GM21367 (cell line): ENCODE results near the gene MIER1.

Source experiments
- ATAC-seq: cut with Tn5 transposase; IDR thresholded peaks from one replicate; pipeline ENCODE4 v1.9.1; 2021; ENCODE audit not compliant: unreplicated experiment

Gene MIER1

DNA sequence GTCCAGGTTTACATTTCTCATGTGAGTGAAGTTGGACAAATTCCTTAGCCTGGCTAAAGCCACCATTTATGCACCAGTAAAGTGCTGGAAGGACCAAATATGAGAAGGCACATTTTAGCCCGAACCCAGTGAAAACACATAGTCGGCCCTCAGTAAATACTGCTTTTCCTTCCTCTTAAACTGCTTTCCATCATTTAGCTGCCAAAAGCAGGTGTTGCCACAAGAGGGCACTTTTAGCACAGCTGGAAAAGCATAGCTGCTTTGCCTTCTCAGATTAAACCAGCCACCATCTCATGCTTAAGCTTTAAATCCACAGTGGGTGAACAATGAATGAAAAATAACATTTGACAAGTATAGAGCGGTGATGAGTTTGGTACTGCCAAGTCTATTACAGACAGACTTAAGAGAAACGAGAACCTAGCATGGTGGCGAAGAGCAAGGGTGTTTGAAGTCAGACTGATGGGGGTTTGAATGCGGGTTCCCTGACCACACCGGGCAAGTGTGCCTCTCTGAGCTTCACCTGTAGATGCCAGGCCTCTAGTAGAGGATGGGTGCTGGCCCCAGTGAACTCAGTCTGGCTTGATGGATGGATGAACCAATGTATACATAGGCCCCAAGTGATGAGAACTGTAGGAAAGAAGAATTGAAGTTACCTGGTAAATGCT, 71.4 kb downstream of the MIER1 start:
- ATAC-seq = peak; percentile 83

DNA sequence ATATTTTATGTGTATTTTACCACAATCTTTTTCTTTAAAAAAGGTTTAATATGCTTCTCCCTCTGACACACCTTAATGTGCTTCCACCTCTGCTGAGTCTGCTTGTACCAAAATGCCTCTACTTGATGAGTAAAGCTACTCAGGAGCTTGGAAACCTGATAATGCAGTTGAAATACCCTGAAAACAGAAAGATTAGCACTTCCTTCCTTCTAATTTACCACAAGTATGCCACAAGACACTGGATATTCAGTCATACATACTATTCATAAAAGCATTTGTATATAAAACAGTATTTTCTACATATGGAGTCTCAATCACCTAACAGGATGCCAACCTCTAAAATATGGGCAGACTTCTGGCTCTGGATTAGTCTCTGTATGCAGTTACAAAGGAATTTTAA, 74.2 kb downstream of the MIER1 start:
- no peak for ATAC-seq

DNA sequence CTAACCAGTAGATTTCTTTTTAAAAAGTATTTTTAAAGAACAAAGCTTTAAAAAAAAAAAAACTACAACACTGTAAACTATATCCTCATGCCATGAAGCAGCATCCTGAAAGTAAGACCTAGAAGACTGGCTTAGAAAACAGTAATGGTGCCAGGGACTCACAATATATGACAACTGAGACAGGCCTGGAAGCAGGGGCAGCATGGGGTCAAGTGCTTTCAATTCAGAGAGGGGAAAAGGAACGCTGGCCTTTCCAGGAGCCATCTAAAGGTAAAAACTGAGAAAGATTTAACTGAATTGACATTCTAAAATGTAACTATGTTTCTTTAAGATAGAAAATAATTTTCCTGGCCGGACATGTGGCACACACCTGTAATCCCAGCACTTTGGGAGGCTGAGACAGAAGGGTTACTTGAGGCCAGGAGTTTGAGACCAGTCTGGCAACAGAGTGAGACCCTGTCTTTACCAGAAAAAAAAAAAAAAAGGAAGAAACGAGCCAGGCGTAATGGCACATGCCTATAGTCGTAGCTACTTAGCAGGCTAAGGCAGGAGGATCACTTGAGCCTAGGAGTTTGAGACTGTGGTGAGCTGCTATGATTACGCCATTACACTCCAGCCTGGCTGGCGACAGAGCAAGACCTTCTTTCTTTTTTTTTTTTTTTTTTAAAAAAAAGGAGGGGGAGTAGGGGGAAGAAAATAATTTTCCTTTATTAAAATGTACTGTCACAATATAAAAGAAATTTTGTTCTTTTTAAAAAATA, 75.0 kb downstream of the MIER1 start:
- ATAC-seq = no peak

DNA sequence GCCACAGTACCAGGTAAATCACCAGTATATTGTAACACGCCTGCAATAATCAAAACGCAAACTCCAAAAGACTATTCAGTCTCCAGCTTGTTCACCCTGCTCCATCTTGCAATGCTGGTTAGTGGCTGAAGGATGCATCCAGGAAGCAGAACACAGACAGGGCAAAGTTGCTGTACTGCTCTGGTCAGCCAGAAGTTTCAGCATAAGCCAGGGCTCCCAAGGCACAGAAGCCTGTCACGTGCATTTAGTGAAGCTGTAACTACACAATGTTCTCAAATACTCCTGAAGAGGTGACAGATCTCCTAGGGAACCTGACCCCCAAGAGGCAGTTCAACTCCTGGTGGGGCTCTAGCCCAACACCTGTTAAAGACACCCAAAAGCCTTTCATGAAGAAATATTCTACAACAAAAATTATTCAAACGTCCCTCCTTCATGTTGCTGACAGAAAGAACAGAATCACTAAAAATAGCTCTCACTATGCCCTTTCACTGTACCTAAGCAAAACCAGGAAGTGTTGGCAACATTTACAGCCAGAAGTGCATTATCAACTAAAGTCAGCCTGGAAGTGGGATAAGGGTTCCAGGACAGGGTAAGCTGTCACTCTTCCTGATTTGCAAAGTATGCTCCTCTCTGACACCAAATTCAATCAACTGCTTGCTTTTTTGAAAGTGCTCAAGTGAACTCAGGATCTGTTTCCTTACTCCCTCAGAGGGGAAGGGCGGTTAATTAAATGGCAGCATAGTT, 77.1 kb downstream of the MIER1 start:
- ATAC-seq = no peak

DNA sequence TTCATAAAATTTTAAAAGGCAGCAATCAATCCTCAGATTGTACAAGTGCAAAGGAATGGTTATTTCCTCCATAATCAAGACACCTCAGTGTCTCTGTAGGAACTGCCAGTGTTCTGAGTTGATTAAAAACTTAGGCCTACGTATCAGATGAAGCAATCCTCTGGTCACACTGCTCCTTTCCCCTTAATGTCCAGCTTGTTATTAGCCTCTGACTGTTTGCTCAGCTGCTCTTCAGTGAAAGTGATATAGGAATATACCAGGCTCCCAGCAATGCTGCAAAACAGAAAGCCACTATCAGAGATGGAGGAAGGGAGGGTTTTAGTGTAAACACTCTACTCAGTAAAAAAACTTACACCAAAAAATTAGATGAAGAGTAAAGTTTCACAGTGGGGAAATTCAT, 79.4 kb downstream of the MIER1 start:
- no peak for ATAC-seq

DNA sequence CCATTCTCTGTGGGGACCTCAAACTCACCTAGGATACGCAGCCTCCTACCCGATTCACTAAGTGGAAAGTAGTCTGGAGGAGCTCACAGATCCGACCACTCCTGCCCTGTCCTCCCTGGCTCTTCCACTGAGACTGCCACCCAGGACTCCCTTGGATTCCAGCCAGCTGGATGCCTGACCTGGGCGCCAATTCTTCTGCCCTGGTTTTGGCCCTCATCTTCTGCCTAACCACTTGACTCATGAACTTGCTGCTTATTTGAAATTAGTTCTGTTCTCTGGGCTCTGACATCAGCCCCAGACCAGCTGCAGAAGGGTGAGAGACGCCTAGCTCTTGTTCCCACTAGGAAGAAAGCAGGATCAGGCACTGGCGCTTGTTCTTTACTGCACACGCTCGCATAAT, 80.3 kb downstream of the MIER1 start:
- no peak for ATAC-seq

DNA sequence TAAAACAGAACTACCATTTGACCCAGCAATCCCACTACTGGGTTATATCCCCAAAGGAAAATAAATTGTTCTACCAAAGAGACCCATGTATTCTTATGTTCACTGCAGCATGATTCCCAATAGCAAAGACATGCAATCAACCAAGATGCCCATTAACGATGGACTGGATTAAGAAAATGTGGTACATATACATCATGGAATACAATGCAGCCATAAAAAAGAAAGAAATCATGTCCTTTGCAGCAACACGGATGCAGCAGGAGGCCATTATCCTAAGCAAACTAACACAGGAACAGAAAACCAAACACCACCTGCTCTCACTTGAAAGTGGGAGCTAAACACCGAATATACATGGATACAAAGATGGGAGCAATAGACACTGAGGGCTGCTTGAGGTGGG, 85.0 kb downstream of the MIER1 start:
- no peak for ATAC-seq

DNA sequence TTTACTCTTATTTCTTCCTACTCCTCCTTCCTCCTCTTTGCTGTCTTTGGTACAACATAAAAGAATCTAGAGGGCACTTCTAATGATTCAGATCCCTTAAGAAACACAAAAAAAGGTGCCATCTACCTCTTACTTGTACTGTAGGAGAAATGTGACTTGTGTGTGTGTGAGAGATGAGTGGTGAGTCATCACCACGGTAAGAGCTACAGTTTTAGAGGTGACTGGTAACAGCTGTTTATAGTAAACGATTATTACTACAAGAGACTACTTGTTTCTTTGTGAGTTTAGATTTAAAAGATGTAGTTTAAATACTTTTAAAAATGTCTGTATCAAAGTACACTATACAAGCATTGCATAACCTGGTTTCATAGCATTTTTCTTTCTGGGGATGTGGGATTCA, 88.8 kb downstream of the MIER1 start:
- no peak for ATAC-seq

DNA sequence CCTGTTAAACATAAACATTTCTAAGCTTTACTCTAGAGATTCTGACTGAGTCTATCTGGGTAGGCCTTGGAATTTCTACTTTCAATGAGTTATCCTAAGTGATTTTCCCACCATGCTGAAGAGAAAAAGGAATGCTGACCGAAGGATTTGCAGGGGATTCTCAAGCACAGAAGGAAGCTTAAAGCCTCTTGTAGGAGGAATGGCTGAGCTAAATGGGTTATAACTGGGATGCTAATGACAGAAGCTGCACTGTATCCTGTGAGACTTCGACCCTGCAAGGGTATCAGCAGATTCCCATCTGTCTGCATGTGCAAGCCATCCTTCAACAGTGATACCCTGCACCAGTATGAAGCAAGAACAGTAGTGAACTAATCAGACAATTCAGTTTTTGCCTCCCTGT, 93.8 kb downstream of the MIER1 start:
- no peak for ATAC-seq

DNA sequence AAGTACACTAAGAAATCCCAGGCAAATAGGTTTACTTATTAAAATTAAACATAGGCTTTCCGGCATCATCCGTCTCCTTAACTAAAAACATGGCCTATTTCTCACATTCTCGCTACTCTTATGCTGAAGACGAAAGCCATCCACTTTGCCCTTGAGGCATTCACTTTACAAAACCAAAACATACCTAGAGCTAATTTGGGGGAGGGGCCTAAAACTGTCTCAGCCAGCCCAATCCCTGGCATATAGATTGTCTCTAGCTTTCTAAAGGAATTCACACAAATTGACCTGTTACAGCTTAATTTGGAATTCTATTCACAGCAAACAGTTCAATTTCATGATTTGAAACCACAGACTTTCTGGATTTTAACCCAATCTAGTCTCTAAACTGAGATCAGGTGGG, 94.3 kb downstream of the MIER1 start:
- no peak for ATAC-seq

DNA sequence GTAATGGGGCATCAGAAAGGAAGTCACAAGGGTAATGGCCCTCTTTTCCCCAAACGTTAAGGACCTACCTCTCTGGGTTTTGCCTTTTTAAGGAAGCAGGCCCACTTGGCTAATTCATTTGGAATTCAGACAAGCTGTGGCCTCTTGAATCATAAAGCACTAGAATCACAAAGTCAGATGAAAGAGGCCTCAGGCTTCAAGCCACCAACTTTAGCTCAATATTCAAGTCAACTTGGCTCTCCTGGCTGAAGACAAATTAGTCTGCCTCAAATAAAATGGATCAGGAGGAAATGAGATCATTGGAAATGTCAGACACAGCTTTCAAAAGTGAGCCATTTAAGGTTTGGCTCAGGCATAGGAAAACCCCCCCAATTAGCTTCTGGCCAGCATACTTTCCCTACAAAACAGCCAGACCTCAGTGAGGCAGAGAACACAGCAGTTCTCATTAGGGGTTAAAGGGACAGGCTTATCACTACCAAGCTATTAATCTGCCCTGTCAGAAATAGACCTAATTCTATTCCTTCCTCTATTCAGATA, 94.9 kb downstream of the MIER1 start:
- no peak for ATAC-seq

DNA sequence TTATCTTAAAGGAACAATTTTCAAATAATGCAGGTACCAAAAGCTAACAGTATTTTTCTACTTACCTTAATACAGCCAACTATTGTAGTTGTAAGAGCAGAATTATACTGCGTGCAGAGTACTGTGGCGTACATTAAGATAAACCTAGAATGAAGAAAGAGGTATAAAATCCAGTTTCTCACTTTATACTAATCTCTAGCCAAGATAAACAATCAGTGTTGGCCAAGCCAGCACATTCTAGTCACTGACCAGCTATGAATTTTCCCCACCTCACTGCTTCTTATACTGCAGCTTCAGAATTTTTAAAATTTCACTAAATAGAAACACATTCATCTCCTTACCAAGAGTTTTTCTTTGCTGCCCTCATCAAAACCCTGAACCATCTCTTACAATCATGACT, 95.5 kb downstream of the MIER1 start:
- no peak for ATAC-seq

DNA sequence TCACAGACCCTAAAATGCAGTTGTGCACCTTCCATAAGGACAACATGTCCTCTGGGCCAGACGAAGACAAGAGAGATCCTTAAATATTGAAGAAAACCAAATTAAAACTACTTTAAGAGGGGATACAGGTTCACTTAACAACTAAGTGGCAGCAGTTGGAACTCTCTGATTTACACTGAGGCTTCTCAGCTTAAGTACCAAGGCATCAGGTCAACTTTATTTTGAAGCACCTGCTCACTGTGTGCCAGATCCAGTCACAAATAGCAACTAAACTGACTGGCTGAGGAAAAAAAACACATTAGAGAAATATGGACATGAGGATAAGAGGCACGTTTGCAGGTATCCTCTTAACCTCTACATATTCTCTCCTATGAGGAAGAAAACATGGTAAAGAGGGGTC, 96.0 kb downstream of the MIER1 start:
- ATAC-seq = no peak

DNA sequence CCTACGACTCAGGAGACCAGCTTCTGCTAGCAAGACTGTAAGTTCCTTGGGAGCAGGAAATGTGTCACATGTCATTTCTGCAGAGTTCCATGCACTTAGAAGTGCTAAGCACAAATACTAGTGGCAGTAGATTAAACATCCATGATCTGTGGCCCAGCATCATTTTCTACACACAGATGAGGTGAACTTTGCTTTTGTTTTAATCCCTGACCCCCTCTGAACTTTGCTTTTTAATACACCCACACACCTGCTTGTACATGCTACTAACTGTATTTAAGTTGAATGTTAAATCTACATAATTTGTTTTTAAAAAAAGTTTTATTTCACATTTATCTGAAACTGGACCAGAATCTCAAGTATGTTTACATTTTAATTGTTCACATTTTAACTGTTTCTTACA, 104.7 kb downstream of the MIER1 start:
- no peak for ATAC-seq

DNA sequence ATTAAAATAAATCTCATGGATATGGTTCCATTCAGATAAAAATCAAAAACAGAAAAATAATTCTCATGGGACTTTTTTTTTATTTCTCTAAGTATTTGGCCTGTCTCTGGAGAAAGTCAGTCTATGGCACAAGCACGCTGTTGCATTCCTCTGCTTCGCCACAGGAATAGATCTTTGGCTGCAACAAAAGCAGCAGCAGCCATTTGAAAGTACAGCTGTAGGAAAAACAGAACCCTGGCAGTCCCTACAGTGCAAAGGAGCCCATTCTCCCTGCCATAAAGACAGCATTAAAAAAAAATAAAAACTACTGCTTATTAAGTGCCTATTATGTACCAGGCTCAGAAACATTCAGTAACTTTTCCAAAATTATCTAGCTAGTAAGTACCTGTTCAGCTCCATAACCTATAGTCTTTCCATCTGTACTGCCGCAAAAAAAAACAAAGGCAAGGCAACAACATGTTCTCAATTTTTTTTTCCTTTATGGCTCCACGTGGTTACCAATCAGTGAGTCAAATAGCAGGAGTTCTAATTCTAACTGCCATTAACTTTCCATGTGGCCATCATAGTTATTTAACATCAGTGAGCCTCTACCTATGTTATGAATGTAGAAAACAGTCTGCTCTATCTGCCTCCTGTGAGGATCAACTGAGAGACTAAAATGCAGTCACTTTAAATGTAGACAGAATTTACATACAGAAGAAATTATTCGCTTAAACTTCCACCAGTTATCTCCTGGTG, 106.5 kb downstream of the MIER1 start:
- no peak for ATAC-seq

DNA sequence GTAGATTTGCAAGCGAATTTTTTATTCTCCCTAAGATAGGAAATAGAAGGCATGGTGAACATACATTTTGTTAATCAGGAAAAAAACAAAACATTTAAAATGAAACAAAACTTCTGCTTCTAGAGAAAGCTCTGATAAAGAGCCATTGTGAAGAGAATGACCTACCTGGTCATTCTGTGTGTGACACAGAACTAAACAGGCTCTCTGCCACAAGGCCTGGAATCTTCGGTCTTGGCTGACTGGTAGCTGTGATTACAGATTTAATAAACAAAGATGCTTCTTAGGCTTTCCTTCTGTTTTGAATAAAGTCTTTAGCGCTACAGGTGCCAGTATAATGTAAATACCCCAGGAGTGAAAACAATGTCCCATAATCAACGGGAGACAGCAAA, 107.1 kb downstream of the MIER1 start:
- no peak for ATAC-seq
